IMR-90 (cell line): ENCODE measurements around the gene GAMT. TPM values are rescaled to one million over a fixed set of nuclear protein-coding genes. Genes with fewer than 3 reads are reported as not detected.

Experiments used
- ATAC-seq: fragments of 200-7000 bp; cut with Tn5 transposase; 2 replicates; pipeline ENCODE4 v1.9.1; 2020; ENCODE audit warnings: low read depth, mild to moderate bottlenecking, moderate library complexity
- BruUV-seq: library from RNA; stranded (reverse); fragments of 400-500 nt; replicated peaks from 2 replicates; lab custom pipeline; 2021; lab: Mats Ljungman, UMichigan
- CTCF ChIA-PET: fragments of 300-600 bp; formaldehyde crosslinking; extraction: SDS; loops from one replicate; lab custom pipeline; 2021; ENCODE audit warnings: antibody characterized with exemption; lab: Yijun Ruan, JAX
- POLR2A ChIA-PET: fragments of 300-600 bp; sonication (Branson Sonifier 250); formaldehyde crosslinking; loops from one replicate; lab custom pipeline; 2022; ENCODE audit warnings: antibody characterized with exemption; ENCODE audit not compliant: unreplicated experiment; lab: Charles Lee
- DNase-seq: peaks from one replicate; pipeline ENCODE4 v3.0.0; 2013
- H2AFZ ChIP-seq: replicated peaks from 2 replicates; pipeline ENCODE3; 2013; ENCODE audit warnings: low read length, mild to moderate bottlenecking; ENCODE audit not compliant: poor library complexity
- H2AK5ac ChIP-seq: 2 replicates; pipeline ENCODE4 v1.6.1; 2013; ENCODE audit warnings: low read depth, low read length, inconsistent platforms
- H2AK9ac ChIP-seq: replicated peaks from 2 replicates; pipeline ENCODE3; 2013; ENCODE audit warnings: mild to moderate bottlenecking, low read depth, low read length, moderate library complexity; ENCODE audit not compliant: poor library complexity
- H2BK120ac ChIP-seq: 2 replicates; pipeline ENCODE4 v1.6.1; 2013; ENCODE audit warnings: low read depth, low read length, inconsistent platforms
- H2BK15ac ChIP-seq: 3 replicates; pipeline ENCODE4 v1.6.1; 2013; ENCODE audit warnings: low read depth, low read length, inconsistent platforms
- H2BK20ac ChIP-seq: 2 replicates; pipeline ENCODE4 v1.6.1; 2013; ENCODE audit warnings: low read depth, mild to moderate bottlenecking, inconsistent platforms, low read length, moderate library complexity
- H2BK5ac ChIP-seq: 2 replicates; pipeline ENCODE4 v1.6.1; 2013; ENCODE audit warnings: mild to moderate bottlenecking, low read depth, low read length, inconsistent platforms; ENCODE audit not compliant: poor library complexity, severe bottlenecking
- H3K14ac ChIP-seq: replicated peaks from 2 replicates; pipeline ENCODE4 v1.6.1; 2013; ENCODE audit warnings: low read depth, low read length, inconsistent platforms
- H3K18ac ChIP-seq: 2 replicates; pipeline ENCODE4 v1.6.1; 2013; ENCODE audit warnings: low read depth, low read length, control low read depth
- H3K23ac ChIP-seq: 2 replicates; pipeline ENCODE4 v1.6.1; 2013; ENCODE audit warnings: low read depth, low read length, inconsistent platforms
- H3K27ac ChIP-seq: 2 replicates; pipeline ENCODE4 v1.5.1; 2013; ENCODE audit warnings: mild to moderate bottlenecking, control low read depth, low read length; ENCODE audit not compliant: insufficient read depth
- H3K27me3 ChIP-seq: 2 replicates; pipeline ENCODE4 v1.6.1; 2013; ENCODE audit warnings: low read length; ENCODE audit not compliant: control insufficient read depth, insufficient read depth
- H3K36me3 ChIP-seq: 2 replicates; pipeline ENCODE4 v1.6.1; 2013; ENCODE audit warnings: low read length, mixed read lengths; ENCODE audit not compliant: control insufficient read depth, insufficient read depth
- H3K4ac ChIP-seq: 2 replicates; pipeline ENCODE4 v1.6.1; 2013; ENCODE audit warnings: low read depth, low read length, inconsistent platforms
- H3K4me1 ChIP-seq: 2 replicates; pipeline ENCODE4 v1.6.1; 2013; ENCODE audit warnings: low read length, mixed read lengths; ENCODE audit not compliant: control insufficient read depth, insufficient read depth
- H3K4me2 ChIP-seq: 2 replicates; pipeline ENCODE4 v1.6.1; 2013; ENCODE audit warnings: low read depth, mild to moderate bottlenecking, control low read depth, low read length, moderate library complexity
- H3K4me3 ChIP-seq: 2 replicates; pipeline ENCODE4 v1.5.1; 2013; ENCODE audit warnings: low read depth, mild to moderate bottlenecking, control low read depth, low read length, moderate library complexity; ENCODE audit not compliant: insufficient read depth
- H3K56ac ChIP-seq: 2 replicates; pipeline ENCODE4 v1.6.1; 2013; ENCODE audit warnings: low read length, inconsistent platforms; ENCODE audit not compliant: insufficient read depth; ENCODE audit errors: extremely low read depth
- H3K79me1 ChIP-seq, 2 experiments: 2 replicates each; pipeline ENCODE4 v1.6.1; 2013; ENCODE audit warnings: low read length in 2 of 2, inconsistent platforms in 1 of 2, low read depth in 1 of 2
- H3K9ac ChIP-seq: 2 replicates; pipeline ENCODE4 v1.6.1; 2013; ENCODE audit warnings: low read depth, low read length, control low read depth
- H3K9me1 ChIP-seq: 2 replicates; pipeline ENCODE4 v1.6.1; 2013; ENCODE audit warnings: low read length, inconsistent platforms; ENCODE audit not compliant: insufficient read depth
- H3K9me3 ChIP-seq: 2 replicates; pipeline ENCODE4 v1.6.1; 2013; ENCODE audit warnings: low read length; ENCODE audit not compliant: control insufficient read depth, insufficient read depth
- H4K20me1 ChIP-seq: 2 replicates; pipeline ENCODE4 v1.6.1; 2013; ENCODE audit warnings: low read length, inconsistent platforms; ENCODE audit not compliant: insufficient read depth
- H4K5ac ChIP-seq: 2 replicates; pipeline ENCODE4 v1.6.1; 2013; ENCODE audit warnings: mild to moderate bottlenecking, low read depth, low read length, control low read depth
- H4K8ac ChIP-seq, 2 experiments: 2 replicates each; pipeline ENCODE4 v1.6.1; 2013; ENCODE audit warnings: low read depth in 2 of 2, low read length in 2 of 2, control low read depth in 1 of 2, inconsistent platforms in 1 of 2
- H4K91ac ChIP-seq: 2 replicates; pipeline ENCODE4 v1.6.1; 2013; ENCODE audit warnings: low read depth, low read length, inconsistent platforms; ENCODE audit not compliant: insufficient read depth
- BHLHE40 ChIP-seq: fragments of 150-350 bp; IDR thresholded peaks from 2 replicates; pipeline ENCODE4 v1.6.1; 2016; ENCODE audit warnings: mild to moderate bottlenecking, low read depth, low read length
- FOS ChIP-seq: fragments of 150-350 bp; IDR thresholded peaks from 2 replicates; pipeline ENCODE4 v1.6.1; 2016; ENCODE audit warnings: low read depth, low read length
- MAFK ChIP-seq: IDR thresholded peaks from 2 replicates; pipeline ENCODE4 v1.6.1; 2012; ENCODE audit warnings: low read depth, low read length, improper control_type of control experiment
- RCOR1 ChIP-seq: IDR thresholded peaks from 2 replicates; pipeline ENCODE4 v1.6.1; 2012; ENCODE audit warnings: mild to moderate bottlenecking, low read length, improper control_type of control experiment; ENCODE audit not compliant: insufficient replicate concordance
- WGBS, 2 experiments: methylation state at CpG; one replicate each; pipeline versions ENCODE4 v1.1.5 to v1.1.7; 2013; ENCODE audit warnings: missing lambda C conversion rate in 2 of 2; ENCODE audit not compliant: insufficient read length in 1 of 2; ENCODE audit errors: extremely low coverage in 2 of 2; 5-methylcytosine and 5-hydroxymethylcytosine counted together
- dilution Hi-C: fragments of 300-500 bp; cut with HindIII; formaldehyde crosslinking; loops from one replicate; pipeline ENCODE4 v1.14.3; 2018; ENCODE audit warnings: low sequenced_read_pairs; ENCODE audit not compliant: unreplicated experiment
- in situ Hi-C: fragments of 300-500 bp; cut with MboI; formaldehyde crosslinking; loops from 3 replicates; pipeline ENCODE4 v1.14.3; 2019; ENCODE audit warnings: low sequenced_read_pairs, inconsistent platforms, mixed read lengths
- intact Hi-C: fragments of 100-400 bp; cut with micrococcal nuclease; formaldehyde crosslinking; loops from 2 replicates; pipeline ENCODE4 v1.10.0; 2022
- polyA plus RNA-seq, 3 experiments: library from polyadenylated mRNA; depleted of rRNA; stranded (reverse); fragments of >200 nt; gene quantifications; 2 replicates each; pipeline ENCODE4 v1.2.3, GENCODE V29; 2012; ENCODE audit warnings: low replicate concordance in 1 of 3
- total RNA-seq: library from RNA; depleted of rRNA; stranded (reverse); fragments of >200 nt; gene quantifications from 2 replicates; pipeline ENCODE4 v1.2.3, GENCODE V29; 2012
- TF ChIP-seq, protein P1 (sequence below): conservative IDR thresholded peaks from 2 replicates; pipeline ENCODE4 v1.5.1; 2012; ENCODE audit warnings: mild to moderate bottlenecking, low read depth, low read length, improper control_type of control experiment
- TF ChIP-seq, protein P2 (sequence below): fragments of 150-350 bp; IDR thresholded peaks from 2 replicates; pipeline ENCODE4 v1.6.1; 2017; ENCODE audit warnings: mild to moderate bottlenecking, antibody characterized with exemption, low read length, low read depth

Gene GAMT
- total and polyA plus RNA-seq, 2 of the 4 experiments (the other 2 are of a cell fraction), result 22.8 to 51.8 TPM

DNA sequence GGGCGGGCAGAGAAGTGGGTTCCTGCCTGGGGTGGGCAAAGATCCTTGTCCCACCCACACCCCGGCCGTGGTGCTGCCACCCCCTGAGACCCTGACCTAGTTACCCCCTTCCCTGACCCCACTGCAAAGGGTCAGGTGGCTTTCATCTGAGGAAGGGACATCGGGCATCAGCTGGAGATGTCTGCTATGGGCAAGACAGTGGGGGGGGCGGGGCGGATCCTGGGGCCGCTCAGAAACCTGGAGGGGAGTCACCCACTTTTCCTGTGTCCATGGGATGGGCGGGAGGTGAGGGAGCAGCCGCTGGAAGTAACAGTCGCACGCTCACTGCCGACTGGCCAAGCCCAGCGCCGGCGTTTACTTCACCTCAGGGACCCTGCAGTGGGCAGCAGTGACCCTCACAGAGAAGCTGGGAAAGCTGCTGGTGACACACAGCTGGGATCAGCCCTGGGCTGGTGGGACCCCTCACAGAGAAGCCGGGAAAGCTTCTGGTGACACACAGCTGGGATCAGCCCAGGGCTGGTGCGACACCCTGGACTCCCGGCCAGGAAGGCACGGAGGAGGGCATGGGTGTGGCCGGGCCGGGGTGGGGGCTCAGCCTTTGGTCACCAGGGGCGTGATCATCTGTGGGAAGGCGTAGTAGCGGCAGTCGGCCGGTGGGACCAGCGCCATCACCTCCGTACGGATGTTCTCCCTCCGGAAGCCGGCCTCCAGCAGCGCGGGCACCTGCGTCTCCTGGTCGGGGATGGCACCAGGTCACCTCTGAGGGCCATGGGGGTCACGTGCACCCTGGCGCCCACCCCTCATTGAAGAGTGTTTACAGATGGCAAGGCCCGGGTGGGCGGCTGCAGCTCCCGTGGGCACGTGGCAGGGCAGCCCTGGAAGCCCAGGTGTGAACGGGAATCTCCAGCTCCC, 4.3 kb downstream of the GAMT start:
- Histone ChIP-seq H3K9ac (no peak overlapping the region), H2BK120ac (no peak overlapping the region), H3K4ac (no peak overlapping the region), H2AK5ac (no peak overlapping the region), H2BK15ac (no peak overlapping the region), H4K20me1 (no peaks in the 10 kb centered on the region), H3K4me1 (peaks cover 4% of the 10 kb centered on the region), H2AFZ (no peak overlapping the region), H3K4me3 (no peak overlapping the region), H3K9me1 (no peaks in the 10 kb centered on the region), H3K27me3 (no peaks in the 10 kb centered on the region), H3K79me1 (peaks cover 0 to 10% of the 10 kb centered on the region in 2 experiments; a peak in 3 of 4 replicates), H3K14ac (no peak overlapping the region), H3K9me3 (no peaks in the 10 kb centered on the region), H4K91ac (no peak overlapping the region), H4K8ac (no peak overlapping the region), H2BK5ac (no peak overlapping the region), H4K5ac (no peak overlapping the region), H3K18ac (no peak overlapping the region), H3K27ac (no peak overlapping the region), H2AK9ac (peak overlapping the region; percentile 85), H3K36me3 (peaks cover 11% of the 10 kb centered on the region), H2BK20ac (no peak overlapping the region), H3K23ac (no peak overlapping the region), H3K56ac (no peak overlapping the region), H3K4me2 (no peak overlapping the region)
- intact Hi-C loops (no loop called here), dilution Hi-C loops (no loop called here), in situ Hi-C loops (no loop called here)
- ATAC-seq (no peak), DNase-seq (no peak)
- BruUV-seq, result no TSS peak
- CTCF ChIA-PET, result no interaction called here
- POLR2A ChIA-PET, result no interaction called here
- WGBS, 2 experiments, result 84% methylated on average over 27 of the region's 42 CpGs; no CpG with 5 or more reads in 1 of the 2 experiments
- no peak for TF ChIP-seq BHLHE40
- TF ChIP-seq RCOR1, result no peak
- no peak for TF ChIP-seq MAFK
- TF ChIP-seq, protein P1, sequence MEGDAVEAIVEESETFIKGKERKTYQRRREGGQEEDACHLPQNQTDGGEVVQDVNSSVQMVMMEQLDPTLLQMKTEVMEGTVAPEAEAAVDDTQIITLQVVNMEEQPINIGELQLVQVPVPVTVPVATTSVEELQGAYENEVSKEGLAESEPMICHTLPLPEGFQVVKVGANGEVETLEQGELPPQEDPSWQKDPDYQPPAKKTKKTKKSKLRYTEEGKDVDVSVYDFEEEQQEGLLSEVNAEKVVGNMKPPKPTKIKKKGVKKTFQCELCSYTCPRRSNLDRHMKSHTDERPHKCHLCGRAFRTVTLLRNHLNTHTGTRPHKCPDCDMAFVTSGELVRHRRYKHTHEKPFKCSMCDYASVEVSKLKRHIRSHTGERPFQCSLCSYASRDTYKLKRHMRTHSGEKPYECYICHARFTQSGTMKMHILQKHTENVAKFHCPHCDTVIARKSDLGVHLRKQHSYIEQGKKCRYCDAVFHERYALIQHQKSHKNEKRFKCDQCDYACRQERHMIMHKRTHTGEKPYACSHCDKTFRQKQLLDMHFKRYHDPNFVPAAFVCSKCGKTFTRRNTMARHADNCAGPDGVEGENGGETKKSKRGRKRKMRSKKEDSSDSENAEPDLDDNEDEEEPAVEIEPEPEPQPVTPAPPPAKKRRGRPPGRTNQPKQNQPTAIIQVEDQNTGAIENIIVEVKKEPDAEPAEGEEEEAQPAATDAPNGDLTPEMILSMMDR, result no peak
- no peak for TF ChIP-seq FOS
- TF ChIP-seq, protein P2, sequence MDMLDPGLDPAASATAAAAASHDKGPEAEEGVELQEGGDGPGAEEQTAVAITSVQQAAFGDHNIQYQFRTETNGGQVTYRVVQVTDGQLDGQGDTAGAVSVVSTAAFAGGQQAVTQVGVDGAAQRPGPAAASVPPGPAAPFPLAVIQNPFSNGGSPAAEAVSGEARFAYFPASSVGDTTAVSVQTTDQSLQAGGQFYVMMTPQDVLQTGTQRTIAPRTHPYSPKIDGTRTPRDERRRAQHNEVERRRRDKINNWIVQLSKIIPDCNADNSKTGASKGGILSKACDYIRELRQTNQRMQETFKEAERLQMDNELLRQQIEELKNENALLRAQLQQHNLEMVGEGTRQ, result no peak
